H9 (cell line): Measurements from ENCODE around the gene RGR. TPM values are rescaled to one million over a fixed set of nuclear protein-coding genes. Genes with fewer than 3 reads are reported as not detected.

Experiments
- DNase-seq: peaks from one replicate; pipeline ENCODE4 v3.0.0-alpha.2; 2017
- H2AFZ ChIP-seq: one replicate; pipeline ENCODE4 v1.6.1; 2013; ENCODE audit warnings: mild to moderate bottlenecking, low read length, control low read depth, moderate library complexity
- H2AK5ac ChIP-seq: 2 replicates; pipeline ENCODE4 v1.6.1; 2013; ENCODE audit warnings: low read length, control low read depth, mixed read lengths; ENCODE audit not compliant: insufficient read length
- H2BK120ac ChIP-seq: one replicate; pipeline ENCODE4 v1.6.1; 2013; ENCODE audit warnings: low read depth, mild to moderate bottlenecking, low read length, control low read depth, inconsistent platforms; ENCODE audit not compliant: poor library complexity, severe bottlenecking
- H2BK12ac ChIP-seq: 2 replicates; pipeline ENCODE4 v1.6.1; 2013; ENCODE audit warnings: low read length, control low read depth, mixed read lengths, low read depth; ENCODE audit not compliant: insufficient read length
- H2BK15ac ChIP-seq: 2 replicates; pipeline ENCODE4 v1.6.1; 2013; ENCODE audit warnings: low read depth, low read length, control low read depth
- H2BK20ac ChIP-seq: one replicate; pipeline ENCODE4 v1.6.1; 2013; ENCODE audit warnings: low read depth, mild to moderate bottlenecking, low read length, control low read depth, inconsistent platforms; ENCODE audit not compliant: poor library complexity, severe bottlenecking
- H2BK5ac ChIP-seq: 2 replicates; pipeline ENCODE4 v1.6.1; 2013; ENCODE audit warnings: low read length, control low read depth, mixed read lengths; ENCODE audit not compliant: insufficient read length
- H3K14ac ChIP-seq: 2 replicates; pipeline ENCODE4 v1.6.1; 2013; ENCODE audit warnings: low read length, control low read depth; ENCODE audit not compliant: insufficient read depth
- H3K18ac ChIP-seq: 2 replicates; pipeline ENCODE4 v1.6.1; 2013; ENCODE audit warnings: low read depth, mild to moderate bottlenecking, mixed read lengths, low read length, control low read depth; ENCODE audit not compliant: insufficient read length
- H3K23ac ChIP-seq: 2 replicates; pipeline ENCODE4 v1.6.1; 2013; ENCODE audit warnings: low read length, control low read depth, mixed read lengths, low read depth; ENCODE audit not compliant: insufficient read length
- H3K23me2 ChIP-seq: 2 replicates; pipeline ENCODE4 v1.6.1; 2013; ENCODE audit warnings: low read depth, mild to moderate bottlenecking, mixed read lengths, low read length, control low read depth; ENCODE audit not compliant: insufficient read length, poor library complexity, severe bottlenecking
- H3K27ac ChIP-seq: 2 replicates; pipeline ENCODE4 v1.5.1; 2013; ENCODE audit warnings: low read length, control low read depth, mixed read lengths, low read depth; ENCODE audit not compliant: insufficient read length
- H3K27me3 ChIP-seq: 2 replicates; pipeline ENCODE4 v1.6.1; 2013; ENCODE audit warnings: low read length, control low read depth, inconsistent platforms; ENCODE audit not compliant: insufficient read depth
- H3K4ac ChIP-seq: 2 replicates; pipeline ENCODE4 v1.6.1; 2013; ENCODE audit warnings: low read depth, mild to moderate bottlenecking, control low read depth, inconsistent platforms, low read length, moderate library complexity
- H3K4me1 ChIP-seq: 2 replicates; pipeline ENCODE4 v1.6.1; 2013; ENCODE audit warnings: low read length, control low read depth, inconsistent platforms; ENCODE audit not compliant: insufficient read depth
- H3K4me2 ChIP-seq: 2 replicates; pipeline ENCODE4 v1.6.1; 2013; ENCODE audit warnings: low read length, control low read depth, mixed read lengths; ENCODE audit not compliant: insufficient read length, insufficient read depth
- H3K56ac ChIP-seq: 2 replicates; pipeline ENCODE4 v1.6.1; 2013; ENCODE audit warnings: low read depth, mild to moderate bottlenecking, mixed read lengths, low read length, control low read depth; ENCODE audit not compliant: insufficient read length
- H3K79me1 ChIP-seq: 2 replicates; pipeline ENCODE4 v1.6.1; 2013; ENCODE audit warnings: low read depth, mild to moderate bottlenecking, moderate library complexity, low read length, control low read depth, inconsistent platforms; ENCODE audit not compliant: insufficient read depth, poor library complexity, severe bottlenecking
- H3K79me2 ChIP-seq: 2 replicates; pipeline ENCODE4 v1.6.1; 2013; ENCODE audit warnings: low read length, control low read depth, inconsistent platforms; ENCODE audit not compliant: insufficient read depth
- H3K9ac ChIP-seq: 2 replicates; pipeline ENCODE4 v1.6.1; 2013; ENCODE audit warnings: low read length, control low read depth, mixed read lengths; ENCODE audit not compliant: insufficient read length; ENCODE audit errors: extremely low read depth
- H3K9me3 ChIP-seq: one replicate; pipeline ENCODE4 v1.6.1; 2013; ENCODE audit warnings: low read depth, low read length, inconsistent platforms; ENCODE audit not compliant: control insufficient read depth
- H3T11ph ChIP-seq: one replicate; pipeline ENCODE4 v1.6.1; 2013; ENCODE audit warnings: mild to moderate bottlenecking, low read length, control low read depth, inconsistent platforms
- H4K20me1 ChIP-seq: one replicate; pipeline ENCODE4 v1.6.1; 2013; ENCODE audit not compliant: control insufficient read depth, insufficient read length, insufficient read depth
- H4K5ac ChIP-seq: 2 replicates; pipeline ENCODE4 v1.6.1; 2013; ENCODE audit warnings: low read depth, mild to moderate bottlenecking, mixed read lengths, low read length, control low read depth; ENCODE audit not compliant: insufficient read length
- H4K8ac ChIP-seq: replicated peaks from 2 replicates; pipeline ENCODE4 v1.6.1; 2013; ENCODE audit warnings: low read length, control low read depth, mixed read lengths, low read depth; ENCODE audit not compliant: insufficient read length
- H4K91ac ChIP-seq: 2 replicates; pipeline ENCODE4 v1.6.1; 2013; ENCODE audit warnings: low read depth, mild to moderate bottlenecking, moderate library complexity, mixed read lengths, low read length, control low read depth; ENCODE audit not compliant: insufficient read length
- H3K27ac Mint-ChIP-seq, 3 experiments: 2 replicates in 2 of 3; 3 replicates in 1 of 3; pipeline ENCODE4 v1.8.0; 2020 to 2021; ENCODE audit warnings: mixed read lengths in 3 of 3, mild to moderate bottlenecking in 1 of 3, moderate library complexity in 1 of 3
- H3K27me3 Mint-ChIP-seq: 2 replicates; pipeline ENCODE4 v1.8.0; 2021; ENCODE audit warnings: low read depth, mild to moderate bottlenecking, moderate library complexity, mixed read lengths
- H3K36me3 Mint-ChIP-seq, 3 experiments: 2 replicates in 2 of 3; 3 replicates in 1 of 3; pipeline ENCODE4 v1.8.0; 2020 to 2021; ENCODE audit warnings: low read depth in 3 of 3, mixed read lengths in 3 of 3; ENCODE audit not compliant: insufficient read depth in 1 of 3
- H3K4me1 Mint-ChIP-seq, 2 experiments: 2 replicates each; pipeline ENCODE4 v1.8.0; 2020; ENCODE audit warnings: mixed read lengths in 2 of 2
- H3K4me3 Mint-ChIP-seq, 2 experiments: 2 replicates in 1 of 2; 3 replicates in 1 of 2; pipeline ENCODE4 v1.8.0; 2020 to 2021; ENCODE audit warnings: mild to moderate bottlenecking in 2 of 2, mixed read lengths in 2 of 2, moderate library complexity in 1 of 2
- H3K9me3 Mint-ChIP-seq, 2 experiments: 2 replicates in 1 of 2; 3 replicates in 1 of 2; pipeline ENCODE4 v1.8.0; 2020; ENCODE audit warnings: mild to moderate bottlenecking in 2 of 2, mixed read lengths in 2 of 2, moderate library complexity in 1 of 2
- CTCF ChIP-seq: fragments of 200-600 bp; sonication (generic); conservative IDR thresholded peaks from 3 replicates; pipeline ENCODE4 v1.8.0; 2021; ENCODE audit warnings: antibody characterized with exemption, mild to moderate bottlenecking
- WGBS: extraction: QIAGEN DNeasy Blood & Tissue Kit; methylation state at CpG from one replicate; pipeline ENCODE4 v1.1.7; 2013; ENCODE audit warnings: missing lambda C conversion rate, low lambda C conversion rate, mixed read lengths; ENCODE audit not compliant: insufficient read length; ENCODE audit errors: extremely low coverage; 5-methylcytosine and 5-hydroxymethylcytosine counted together
- total RNA-seq: library from RNA; stranded (reverse); gene quantifications from 2 replicates; pipeline ENCODE4 v1.2.1, GENCODE V29; 2021

Gene RGR
- total RNA-seq, 1 experiment from 2014 or later: not detected

DNA sequence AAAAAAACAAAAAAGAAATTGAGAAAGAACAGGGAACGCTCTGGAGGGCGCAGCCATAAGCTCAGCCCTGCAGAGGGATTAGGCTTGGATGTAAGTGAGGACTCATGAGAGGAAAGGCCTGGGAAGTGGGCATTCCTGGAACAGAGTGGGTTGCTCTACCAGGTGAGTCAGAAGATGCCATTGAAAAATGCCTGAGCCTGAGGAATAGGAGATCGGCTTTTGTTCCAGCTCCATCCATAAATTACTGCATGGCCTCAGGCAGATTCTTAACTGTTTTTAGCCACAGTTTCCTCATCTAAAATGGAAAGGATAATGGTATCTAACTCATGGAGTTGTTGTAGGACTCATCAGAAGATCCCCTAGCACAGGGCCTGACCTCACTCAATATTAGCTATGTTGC is 1.1 kb upstream of the RGR start:
- Mint-ChIP-seq H3K9me3 (no peaks in the 10 kb centered on the region; a peak in 1 of 5 replicates), H3K4me3 (no peak overlapping the region), H3K27me3 (peaks cover 18% of the 10 kb centered on the region), H3K27ac (no peak overlapping the region), H3K4me1 (peaks cover 0 to 4% of the 10 kb centered on the region in 2 experiments; a peak in 3 of 4 replicates), H3K36me3 (no peaks in the 10 kb centered on the region; a peak in 1 of 7 replicates)
- Histone ChIP-seq H3K4me2 (no peak overlapping the region), H4K8ac (no peak overlapping the region), H3K79me2 (no peaks in the 10 kb centered on the region), H3K9me3 (no peaks in the 10 kb centered on the region), H3K18ac (no peak overlapping the region), H3K27me3 (no peaks in the 10 kb centered on the region), H2BK120ac (no peak overlapping the region), H3K79me1 (no peaks in the 10 kb centered on the region), H4K20me1 (no peaks in the 10 kb centered on the region), H2AK5ac (no peak overlapping the region), H2BK5ac (no peak overlapping the region), H3K23ac (no peak overlapping the region), H2BK20ac (no peak overlapping the region), H4K91ac (no peak overlapping the region), H4K5ac (no peak overlapping the region), H3K4me1 (no peaks in the 10 kb centered on the region), H3K4ac (no peak overlapping the region), H3K14ac (no peak overlapping the region), H2BK15ac (no peak overlapping the region), H2BK12ac (no peak overlapping the region), H3K27ac (no peak overlapping the region), H3T11ph (no peak overlapping the region), H3K23me2 (no peaks in the 10 kb centered on the region), H3K56ac (no peak overlapping the region), H2AFZ (no peak overlapping the region), H3K9ac (no peak overlapping the region)
- no CpG with 5 or more reads among the region's 3 CpGs for WGBS
- TF ChIP-seq CTCF: no peak
- no peak for DNase-seq
